GM12865 (cell line): ENCODE results near the gene MAP3K12.

Source experiments
- DNase-seq: peaks from one replicate; pipeline ENCODE4 v3.0.0; 2010; ENCODE audit warnings: low read depth
- H3K4me3 ChIP-seq: 2 replicates; pipeline ENCODE4 v1.5.1; 2011; ENCODE audit warnings: mild to moderate bottlenecking, low read depth, low read length, control low read depth
- CTCF ChIP-seq: IDR thresholded peaks from 2 replicates; pipeline ENCODE4 v1.5.1; 2011; ENCODE audit warnings: low read length, control low read depth, low read depth, inconsistent platforms; ENCODE audit not compliant: insufficient read depth; ENCODE audit errors: missing control alignments

MAP3K12 gene

GRCh38 chr12:53518381-53518780, 19.1 kb upstream of the MAP3K12 start:
- no peak for TF ChIP-seq CTCF
- H3K4me3 ChIP-seq, result no peak overlapping the region
- DNase-seq, result no peak

GRCh38 chr12:53516758-53517455, 17.6 kb upstream of the MAP3K12 start:
- TF ChIP-seq CTCF, result no peak
- no peak overlapping the region for H3K4me3 ChIP-seq
- DNase-seq, result no peak

- TF ChIP-seq CTCF, result no peak
- no peak overlapping the region for H3K4me3 ChIP-seq
- no peak for DNase-seq
Measured at GRCh38 chr12:53515291-53515680, 16.0 kb upstream of the MAP3K12 start.

GRCh38 chr12:53514628-53515290, 15.5 kb upstream of the MAP3K12 start:
- no peak for TF ChIP-seq CTCF
- DNase-seq, result no peak
- H3K4me3 ChIP-seq, result no peak overlapping the region

- TF ChIP-seq CTCF, result no peak
- DNase-seq, result no peak
Measured at GRCh38 chr12:53513712-53514410, 14.6 kb upstream of the MAP3K12 start.

GRCh38 chr12:53510181-53510812, 11.0 kb upstream of the MAP3K12 start:
- no peak overlapping the region for H3K4me3 ChIP-seq
- no peak for TF ChIP-seq CTCF
- no peak for DNase-seq

More at GRCh38 chr12:53513712-53514410, 14.6 kb upstream of the MAP3K12 start:
- H3K4me3 ChIP-seq, result no peak overlapping the region
